Activated T-cell treated with anti-CD3 and anti-CD28 coated beads, Interleukin-2, amount 50 U/mL, for 24 hours (primary cell): ENCODE results near the gene ZIC1.

ENCODE experiments used
- DNase-seq: peaks from one replicate; pipeline ENCODE4 v3.0.0-alpha.2; 2020
- H3K27ac Mint-ChIP-seq: 2 replicates; pipeline ENCODE4 v1.8.0; 2020; ENCODE audit warnings: mild to moderate bottlenecking, mixed read lengths
- H3K27me3 Mint-ChIP-seq: 2 replicates; pipeline ENCODE4 v1.8.0; 2020; ENCODE audit warnings: mixed read lengths
- H3K36me3 Mint-ChIP-seq: 2 replicates; pipeline ENCODE4 v1.8.0; 2020; ENCODE audit warnings: low read depth, mixed read lengths
- H3K4me1 Mint-ChIP-seq: 2 replicates; pipeline ENCODE4 v1.8.0; 2020; ENCODE audit warnings: low read depth, mixed read lengths
- H3K4me3 Mint-ChIP-seq: 2 replicates; pipeline ENCODE4 v1.8.0; 2020; ENCODE audit warnings: mild to moderate bottlenecking, moderate library complexity, mixed read lengths
- H3K9me3 Mint-ChIP-seq: 2 replicates; pipeline ENCODE4 v1.8.0; 2020; ENCODE audit warnings: mixed read lengths

The ZIC1 gene

GRCh38 chr3:147371771-147372340, 37.3 kb upstream of the ZIC1 start:
- Mint-ChIP-seq H3K4me1 (no peaks in the 10 kb centered on the region), H3K27me3 (peaks cover 84% of the 10 kb centered on the region), H3K27ac (no peak overlapping the region), H3K36me3 (no peaks in the 10 kb centered on the region), H3K9me3 (peaks cover 9% of the 10 kb centered on the region), H3K4me3 (no peak overlapping the region)
- no peak for DNase-seq

GRCh38 chr3:147372525-147373027, 36.6 kb upstream of the ZIC1 start:
- Mint-ChIP-seq H3K4me1 (no peaks in the 10 kb centered on the region), H3K27ac (no peak overlapping the region)

DNA sequence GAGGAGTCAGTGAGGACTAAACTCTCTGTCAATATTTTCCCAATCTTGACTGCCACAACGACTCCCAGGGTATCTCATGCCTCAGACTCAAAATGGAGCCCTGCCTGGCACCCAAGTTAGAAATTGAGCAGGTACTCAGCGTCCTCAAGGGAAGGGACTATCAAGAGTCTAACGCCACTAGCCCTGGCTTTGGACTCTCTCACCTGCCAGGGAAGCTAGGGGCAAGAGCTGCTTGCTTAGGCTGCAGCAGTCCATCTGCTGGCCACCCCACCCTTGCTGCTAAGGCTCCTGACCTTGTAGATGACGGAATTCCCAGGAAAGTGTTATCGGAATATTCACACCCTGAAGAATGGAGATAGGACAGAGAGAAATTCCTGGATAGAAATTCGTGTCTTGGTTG, 35.9 kb upstream of the ZIC1 start:
- H3K27me3 Mint-ChIP-seq: peaks cover 89% of the 10 kb centered on the region
- H3K36me3 Mint-ChIP-seq: no peaks in the 10 kb centered on the region
- no peak overlapping the region for H3K4me3 Mint-ChIP-seq
- no peaks in the 10 kb centered on the region for H3K4me1 Mint-ChIP-seq
- H3K27ac Mint-ChIP-seq: no peak overlapping the region
- no peak for DNase-seq
- peaks cover 9% of the 10 kb centered on the region for H3K9me3 Mint-ChIP-seq

More at GRCh38 chr3:147372525-147373027, 36.6 kb upstream of the ZIC1 start:
- Mint-ChIP-seq H3K36me3 (no peaks in the 10 kb centered on the region), H3K9me3 (peaks cover 9% of the 10 kb centered on the region), H3K27me3 (peaks cover 89% of the 10 kb centered on the region), H3K4me3 (no peak overlapping the region)
- DNase-seq: no peak

DNA sequence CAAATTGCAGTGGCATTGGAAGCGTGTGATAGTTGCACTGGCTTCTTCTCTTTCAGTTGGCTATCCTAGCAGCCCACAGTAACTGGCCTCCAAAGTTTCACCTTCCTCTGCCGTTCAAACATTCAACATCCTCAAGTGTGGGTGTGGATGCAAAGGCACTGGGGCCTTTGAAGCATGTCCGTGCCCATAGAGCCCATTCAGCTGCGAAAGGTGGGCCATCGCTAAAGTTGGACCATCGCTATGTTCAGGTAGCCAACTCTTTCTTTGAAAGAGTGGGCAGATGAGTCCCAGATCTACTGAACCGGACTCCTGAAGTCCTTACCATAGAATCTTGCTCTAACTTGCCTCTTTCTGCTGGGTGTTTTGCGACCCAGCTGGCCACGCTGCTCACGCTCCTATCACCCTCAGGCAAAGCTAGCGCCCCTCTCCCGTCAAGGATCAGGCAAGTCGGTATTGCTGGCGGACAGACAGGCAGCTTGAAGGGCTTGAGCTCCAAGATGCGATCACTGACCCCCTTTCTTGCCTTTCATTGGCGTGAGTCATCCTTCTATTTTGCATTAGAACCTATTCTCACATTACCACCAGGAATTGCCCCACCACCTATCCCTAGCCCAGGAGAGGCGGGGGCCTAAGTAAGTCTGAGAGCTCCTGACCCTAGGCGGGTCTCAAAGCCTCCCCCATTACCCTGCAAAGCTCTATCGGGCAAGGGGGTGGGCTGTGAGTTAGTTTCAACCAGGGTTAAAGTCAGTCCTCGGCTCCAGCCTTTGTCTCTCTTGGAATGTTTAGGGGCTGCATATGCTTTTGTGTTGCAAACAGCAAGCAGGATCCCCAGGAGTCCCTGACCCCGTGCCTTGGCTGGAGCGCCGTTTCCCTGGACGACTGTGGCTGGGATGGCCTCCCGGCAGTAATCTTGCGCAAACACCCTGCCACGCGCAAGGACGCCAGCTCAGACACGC, 31.5 kb upstream of the ZIC1 start:
- Mint-ChIP-seq H3K4me3 (no peak overlapping the region), H3K27ac (no peak overlapping the region), H3K4me1 (no peaks in the 10 kb centered on the region), H3K36me3 (no peaks in the 10 kb centered on the region), H3K9me3 (peaks cover 10% of the 10 kb centered on the region), H3K27me3 (peaks cover 90% of the 10 kb centered on the region)
- DNase-seq: no peak

DNA sequence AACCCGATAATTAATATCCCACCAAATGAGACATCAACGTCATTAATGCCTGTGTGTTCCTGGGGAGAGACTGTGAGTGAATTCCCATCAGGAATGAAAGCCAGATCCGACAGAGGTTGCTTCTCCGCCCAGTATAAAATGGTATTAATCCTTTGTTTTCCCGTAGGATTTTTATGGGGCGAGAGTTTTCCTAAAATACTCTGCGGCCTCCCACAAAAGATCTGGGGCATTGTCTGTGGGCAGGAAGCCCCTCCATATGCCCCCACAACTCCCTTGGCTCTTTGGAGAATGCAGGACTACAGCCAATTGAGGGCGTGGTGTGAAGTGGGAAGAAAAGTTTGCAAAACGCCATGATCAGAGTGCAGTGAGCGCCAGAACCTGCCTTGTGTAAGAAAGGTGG, 29.5 kb upstream of the ZIC1 start:
- Mint-ChIP-seq H3K27me3 (peaks cover 91% of the 10 kb centered on the region), H3K9me3 (peaks cover 4% of the 10 kb centered on the region)
- no peak for DNase-seq

DNA sequence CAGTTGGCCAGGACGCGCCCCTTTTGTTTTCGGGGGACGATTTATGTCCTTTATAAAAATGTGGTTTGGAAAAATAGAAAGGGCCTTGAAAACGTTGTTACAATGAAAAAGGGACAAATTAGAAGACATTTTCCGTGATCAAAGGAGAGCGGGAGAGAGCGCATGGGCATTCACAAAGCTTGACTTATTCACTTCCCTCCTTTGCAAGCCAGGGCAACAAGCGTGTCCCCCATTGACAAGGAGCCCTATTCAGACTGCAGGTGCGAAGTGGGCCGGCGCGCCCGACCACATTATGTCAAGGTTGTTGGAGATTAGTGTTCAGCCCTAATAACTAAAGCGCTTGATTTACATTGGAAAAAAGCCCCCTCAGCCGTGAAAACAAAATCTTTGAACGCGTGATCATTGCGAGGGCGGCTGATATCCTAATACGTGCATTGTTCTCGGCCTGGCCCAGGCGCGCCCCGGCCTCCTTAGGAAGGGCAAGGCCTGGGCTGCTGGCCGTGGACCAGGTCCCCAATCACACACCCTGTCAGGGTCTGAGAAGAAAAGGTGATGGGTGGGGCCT, 28.7 kb upstream of the ZIC1 start:
- Mint-ChIP-seq H3K36me3 (no peaks in the 10 kb centered on the region), H3K4me1 (no peaks in the 10 kb centered on the region), H3K27ac (no peak overlapping the region), H3K27me3 (peaks cover 94% of the 10 kb centered on the region), H3K9me3 (peaks cover 4% of the 10 kb centered on the region), H3K4me3 (no peak overlapping the region)
- no peak for DNase-seq

More for the DNA sequence above, 29.5 kb upstream of the ZIC1 start:
- Mint-ChIP-seq H3K4me3 (no peak overlapping the region), H3K36me3 (no peaks in the 10 kb centered on the region), H3K27ac (no peak overlapping the region), H3K4me1 (no peaks in the 10 kb centered on the region)

GRCh38 chr3:147380977-147381376, 28.2 kb upstream of the ZIC1 start:
- H3K9me3 Mint-ChIP-seq: peaks cover 4% of the 10 kb centered on the region
- DNase-seq: no peak
- no peak overlapping the region for H3K27ac Mint-ChIP-seq
- H3K4me3 Mint-ChIP-seq: no peak overlapping the region
- H3K36me3 Mint-ChIP-seq: no peaks in the 10 kb centered on the region
- no peaks in the 10 kb centered on the region for H3K4me1 Mint-ChIP-seq
- H3K27me3 Mint-ChIP-seq: peaks cover 96% of the 10 kb centered on the region

DNA sequence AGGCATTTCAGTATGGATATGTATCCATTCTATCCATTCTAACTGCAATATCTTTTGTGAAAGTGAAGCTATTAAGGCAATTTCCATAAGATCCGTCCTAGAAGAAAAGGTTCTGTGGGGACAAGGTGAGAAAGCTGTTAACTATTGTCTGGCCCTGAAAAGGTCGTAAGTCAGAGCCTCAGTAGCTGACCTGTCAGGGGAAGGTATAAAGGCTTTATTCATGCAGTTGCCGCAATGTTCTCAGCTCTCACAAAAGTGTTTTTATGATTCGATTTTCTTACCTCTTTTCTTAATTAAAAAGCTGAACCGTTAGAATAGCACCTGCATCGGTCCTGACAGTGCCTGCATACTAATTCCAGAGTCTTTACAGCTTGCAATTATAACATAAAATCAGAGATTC, 27.6 kb upstream of the ZIC1 start:
- peaks cover 4% of the 10 kb centered on the region for H3K9me3 Mint-ChIP-seq

DNA sequence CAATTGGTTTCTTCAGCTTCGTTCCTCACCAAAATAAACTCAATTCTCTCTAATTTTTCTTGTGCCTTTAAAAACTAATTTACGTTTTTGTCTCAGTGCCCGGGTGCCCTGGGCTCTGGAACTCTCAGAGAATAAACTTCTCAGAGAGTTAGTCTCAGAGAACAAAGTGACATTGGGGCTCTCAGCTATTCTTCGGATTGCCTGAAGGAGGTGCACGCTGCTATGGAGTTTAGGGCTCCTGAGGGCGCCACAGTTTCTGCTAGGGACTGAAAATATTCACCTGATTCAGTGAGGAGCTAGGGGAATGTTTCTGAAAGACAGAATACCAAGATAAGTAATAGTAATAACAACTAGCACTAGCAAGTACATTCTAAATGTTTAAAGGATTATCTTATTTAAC, 25.5 kb upstream of the ZIC1 start:
- no peak overlapping the region for H3K4me3 Mint-ChIP-seq
- no peaks in the 10 kb centered on the region for H3K36me3 Mint-ChIP-seq
- peaks cover 4% of the 10 kb centered on the region for H3K9me3 Mint-ChIP-seq
- H3K27me3 Mint-ChIP-seq: peaks cover 98% of the 10 kb centered on the region
- H3K27ac Mint-ChIP-seq: no peak overlapping the region
- H3K4me1 Mint-ChIP-seq: no peaks in the 10 kb centered on the region
- no peak for DNase-seq

More for the DNA sequence above, 27.6 kb upstream of the ZIC1 start:
- Mint-ChIP-seq H3K27me3 (peaks cover 98% of the 10 kb centered on the region), H3K36me3 (no peaks in the 10 kb centered on the region), H3K4me1 (no peaks in the 10 kb centered on the region), H3K4me3 (no peak overlapping the region), H3K27ac (no peak overlapping the region)
- DNase-seq: no peak

DNA sequence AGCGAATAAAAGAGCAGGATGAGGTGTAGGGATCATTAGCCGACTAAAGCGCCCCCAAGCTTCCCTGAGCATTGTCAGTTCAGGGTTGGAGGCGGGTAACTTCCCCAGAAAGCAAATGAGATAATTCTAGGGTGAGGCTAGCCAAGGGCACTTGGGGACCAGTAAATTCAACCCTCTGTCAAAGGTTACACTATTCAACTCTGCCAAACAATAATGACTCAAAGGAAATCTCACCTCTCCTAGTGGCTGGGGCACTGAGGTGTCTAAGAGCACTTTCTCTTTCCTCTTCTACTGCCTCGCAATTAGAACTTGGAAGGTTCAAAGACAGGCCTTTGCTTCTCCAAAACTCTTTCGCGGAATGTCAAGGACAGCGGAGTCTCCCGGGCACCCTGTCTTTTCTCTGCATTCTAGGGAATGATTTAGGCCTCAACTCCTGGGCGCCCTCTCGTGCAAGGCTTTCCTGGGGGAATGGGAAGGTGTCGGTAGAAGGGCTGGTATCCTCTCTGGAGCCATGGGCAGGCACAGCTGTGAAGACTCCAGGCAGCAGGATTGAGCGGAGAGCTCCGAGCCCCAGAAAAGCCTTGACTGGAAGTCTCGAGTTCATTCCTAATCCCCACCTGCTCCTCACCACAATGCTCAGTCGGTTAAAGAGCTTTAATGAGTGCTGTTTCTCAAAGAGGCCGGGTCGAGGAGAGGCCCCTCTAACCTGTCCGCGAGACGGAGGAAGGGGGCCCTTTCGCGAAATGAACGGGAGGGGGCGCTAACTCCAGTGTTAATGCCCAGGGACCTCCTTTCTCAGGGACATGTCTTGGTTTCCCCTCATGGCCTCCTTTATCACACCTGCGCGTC, 24.7 kb upstream of the ZIC1 start:
- Mint-ChIP-seq H3K4me3 (no peak overlapping the region), H3K27ac (no peak overlapping the region), H3K9me3 (no peaks in the 10 kb centered on the region), H3K27me3 (peaks cover 98% of the 10 kb centered on the region), H3K4me1 (no peaks in the 10 kb centered on the region), H3K36me3 (no peaks in the 10 kb centered on the region)
- no peak for DNase-seq

GRCh38 chr3:147385059-147386012, 23.8 kb upstream of the ZIC1 start:
- peaks cover 2% of the 10 kb centered on the region for H3K9me3 Mint-ChIP-seq
- H3K36me3 Mint-ChIP-seq: no peaks in the 10 kb centered on the region
- no peak overlapping the region for H3K27ac Mint-ChIP-seq
- no peak overlapping the region for H3K4me3 Mint-ChIP-seq
- H3K27me3 Mint-ChIP-seq: peaks cover 98% of the 10 kb centered on the region
- DNase-seq: no peak
- H3K4me1 Mint-ChIP-seq: no peaks in the 10 kb centered on the region

DNA sequence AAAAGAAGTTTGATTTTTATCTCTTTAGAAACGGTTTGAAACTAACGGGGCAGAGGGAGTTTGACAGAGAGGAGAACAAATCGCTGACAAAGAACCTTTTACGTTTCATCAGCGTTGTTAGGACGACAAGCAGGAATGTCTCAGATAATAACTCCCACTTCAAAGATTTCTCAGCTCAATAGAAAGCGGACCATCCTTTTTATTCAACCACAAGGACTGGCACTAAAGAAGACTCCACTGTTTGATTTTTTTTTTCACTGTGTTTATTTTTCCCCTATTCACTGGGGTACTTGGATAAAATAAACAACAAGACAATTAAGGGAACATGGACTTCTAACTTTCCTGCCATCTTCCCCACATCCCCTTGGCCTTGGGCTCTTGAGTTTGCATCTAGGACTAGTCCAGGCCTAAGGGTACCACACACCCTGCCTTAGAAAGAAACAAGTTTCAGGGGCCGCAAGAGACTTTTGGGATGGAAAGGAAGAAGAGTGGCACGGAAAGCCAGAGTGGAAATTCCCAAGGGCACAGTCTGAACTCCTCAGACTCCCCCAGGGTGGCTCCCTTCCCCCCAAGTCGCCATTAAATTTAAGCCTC, 21.8 kb upstream of the ZIC1 start:
- no peak for DNase-seq
- H3K9me3 Mint-ChIP-seq: peaks cover 5% of the 10 kb centered on the region
- H3K27ac Mint-ChIP-seq: no peak overlapping the region
- no peaks in the 10 kb centered on the region for H3K36me3 Mint-ChIP-seq
- H3K4me1 Mint-ChIP-seq: no peaks in the 10 kb centered on the region
- no peak overlapping the region for H3K4me3 Mint-ChIP-seq
- H3K27me3 Mint-ChIP-seq: peaks cover 100% of the 10 kb centered on the region
